G401 (cell line): ENCODE data around the gene CDH16. TPM values are rescaled to one million over a fixed set of nuclear protein-coding genes. Genes with fewer than 3 reads are reported as not detected.
"Not testable (repeated sequence)": the region's sequence is repeated elsewhere in the genome, so short reads cannot be mapped to it uniquely, and the experiment has no call there.

ENCODE experiments used
- DNase-seq: peaks from one replicate; pipeline ENCODE4 v3.0.0-alpha.2; 2015; ENCODE audit warnings: low spot score
- in situ Hi-C: cut with HindIII; loops from 2 replicates; pipeline ENCODE4 v1.10.0; 2016; ENCODE audit warnings: low sequenced_read_pairs, mixed read lengths
- total RNA-seq: library from RNA; depleted of rRNA; stranded (reverse); fragments of >200 nt; shearing (Covaris generic); gene quantifications from 2 replicates; pipeline ENCODE4 v1.2.3, GENCODE V29; 2014

CDH16 gene
- total RNA-seq, 1 experiment from 2014 or later: not detected

DNA sequence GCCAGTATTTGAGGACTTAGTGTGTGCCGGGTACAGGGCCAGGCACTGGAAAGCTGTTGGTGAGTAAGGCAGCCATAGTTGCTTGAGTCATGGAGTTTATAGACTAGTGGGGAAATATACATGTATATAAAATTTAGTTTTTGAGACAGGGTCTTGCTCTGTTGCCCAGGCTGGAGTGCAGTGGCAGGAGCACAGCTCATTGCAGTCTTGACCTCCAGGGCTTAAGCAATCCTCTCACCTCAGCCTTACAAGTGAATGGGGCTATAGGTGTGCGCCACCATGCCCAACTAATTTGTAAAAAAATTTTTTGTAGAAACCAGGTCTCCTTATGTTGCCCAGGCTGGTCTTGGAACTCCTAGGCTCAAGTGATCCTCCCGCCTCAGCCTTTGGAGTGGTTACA is 36.0 kb downstream of the CDH16 start:
- in situ Hi-C loops: no loop called here
- no peak for DNase-seq

DNA sequence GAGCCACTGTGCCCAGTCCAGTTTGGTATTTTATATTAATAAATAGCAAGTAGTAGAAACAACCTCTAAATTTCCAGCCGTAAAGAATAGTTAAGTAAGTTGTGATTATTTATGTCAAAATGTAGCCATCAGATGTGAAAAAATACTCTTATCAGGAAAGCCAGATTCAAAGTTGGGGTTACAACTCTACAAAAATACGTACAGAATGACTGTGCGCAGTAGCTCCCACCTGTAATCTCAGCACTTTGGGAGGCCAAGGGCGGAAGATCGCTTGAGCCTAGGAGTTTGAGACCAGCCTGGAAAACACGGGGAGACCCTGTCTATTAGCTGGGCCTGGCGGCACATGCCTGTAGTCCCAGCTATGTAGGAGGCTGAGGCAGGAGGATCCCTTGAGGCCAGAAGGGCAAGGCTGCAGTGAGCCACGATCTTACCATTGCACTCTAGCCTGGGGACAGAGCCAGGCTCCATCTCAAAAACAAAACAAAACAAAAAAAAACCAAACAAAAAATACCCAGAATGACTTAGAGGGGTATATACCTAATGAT is 36.6 kb downstream of the CDH16 start:
- DNase-seq: no peak
- in situ Hi-C loops: no loop called here

DNA sequence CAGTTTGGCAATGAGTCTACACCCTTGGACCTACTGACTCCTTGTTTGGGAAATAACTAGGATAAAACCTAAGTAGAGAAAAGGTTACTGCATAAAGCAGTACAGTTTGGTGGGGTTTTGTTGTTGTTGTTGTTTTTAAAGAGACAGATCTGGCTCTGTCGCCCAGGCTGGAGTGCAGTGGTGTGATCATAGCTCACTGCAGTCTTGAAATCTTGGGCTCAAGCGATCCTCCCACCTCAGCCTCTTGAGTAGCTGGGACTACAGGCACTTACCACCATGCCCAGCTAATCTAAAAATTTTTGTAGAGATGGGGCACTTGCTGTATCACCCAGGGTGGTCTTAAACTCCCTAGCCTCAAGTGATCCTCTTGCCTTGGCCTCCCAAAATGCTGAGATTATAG is 37.1 kb downstream of the CDH16 start:
- in situ Hi-C loops: no loop called here
- DNase-seq: no peak

DNA sequence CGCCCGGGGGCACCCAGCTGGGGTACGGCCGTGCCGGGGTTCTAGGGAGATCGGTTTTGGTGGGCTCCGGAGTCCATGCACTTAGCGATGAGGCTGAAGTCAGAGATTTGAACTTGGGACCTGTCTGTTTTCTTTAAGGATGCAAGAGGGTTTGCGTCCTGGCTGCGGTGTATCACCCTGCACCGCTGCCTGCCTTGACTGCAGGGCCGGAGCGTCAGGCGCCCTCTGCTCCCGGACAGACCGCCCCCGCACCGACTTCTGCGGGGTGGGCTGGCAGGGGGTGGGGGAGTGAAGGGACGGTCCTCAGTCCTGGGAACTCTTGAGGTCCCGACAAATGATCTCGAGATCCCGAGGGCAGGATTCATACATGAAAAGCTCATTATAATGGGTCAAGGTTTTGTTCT is 37.7 kb downstream of the CDH16 start:
- no peak for DNase-seq
- in situ Hi-C loops: no loop called here

GRCh38 chr16:66880288-66881013 is 38.2 kb downstream of the CDH16 start, which contains the start of gene PDP2:
Gene PDP2 (plus strand): TSS chr16:66880515. CDS start chr16:66884285, 3,770 bp downstream.
- in situ Hi-C loops: no loop called here
- DNase-seq: peak; percentile 98

DNA sequence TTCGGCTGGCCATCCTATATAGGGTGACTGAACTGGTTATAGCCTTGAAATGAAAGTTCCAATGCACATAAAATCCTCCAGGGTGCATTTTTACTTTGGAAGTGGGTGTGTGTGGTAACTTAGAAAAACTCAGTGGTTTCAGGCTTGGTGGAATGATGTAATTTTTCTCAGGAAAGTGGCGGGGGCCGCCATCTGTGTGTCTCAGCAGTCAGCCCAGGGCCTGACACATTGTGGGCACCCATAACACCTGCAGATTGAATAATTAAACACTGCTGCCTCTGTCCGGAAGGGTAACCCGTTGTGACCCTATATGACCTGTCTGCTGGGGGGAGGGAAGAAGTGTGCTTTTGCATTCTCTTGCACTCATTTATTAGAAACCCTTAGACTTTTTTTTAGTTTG is 40.6 kb downstream of the CDH16 start:
- in situ Hi-C loops: no loop called here
- no peak for DNase-seq

DNA sequence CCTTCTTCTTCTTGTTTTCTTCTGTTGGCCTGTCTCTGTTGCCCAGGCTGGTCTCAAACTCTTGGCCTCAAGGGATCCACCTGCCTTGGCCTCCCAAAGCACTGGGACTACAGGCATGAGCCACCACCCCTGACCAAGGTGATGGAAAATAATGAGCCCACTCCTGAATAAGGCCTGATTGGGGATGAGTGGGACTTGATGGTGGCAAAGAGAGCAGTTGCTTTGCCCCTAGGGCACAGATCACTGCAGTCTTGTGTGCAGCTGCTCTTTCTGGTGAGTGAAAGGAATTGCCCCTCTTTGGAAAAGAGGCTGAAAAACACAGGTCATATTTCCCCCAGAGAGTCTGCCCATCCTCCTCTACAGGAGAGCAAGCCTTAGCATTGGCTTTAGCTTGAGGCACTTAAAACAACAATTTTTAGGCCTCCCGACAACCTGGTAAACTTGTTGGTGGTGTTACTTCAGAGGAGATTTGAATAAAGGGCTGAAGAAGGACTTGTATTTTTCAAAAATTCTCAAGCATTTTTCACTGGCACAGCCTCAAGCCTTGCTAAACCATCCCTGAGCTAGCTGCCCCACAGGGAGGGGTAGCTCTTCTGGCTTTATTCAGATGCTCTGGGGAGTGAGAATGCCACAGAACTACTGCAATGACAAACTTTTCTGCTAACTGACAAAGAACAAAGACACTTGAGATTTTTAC is 44.5 kb downstream of the CDH16 start:
- no peak for DNase-seq
- in situ Hi-C loops: no loop called here

DNA sequence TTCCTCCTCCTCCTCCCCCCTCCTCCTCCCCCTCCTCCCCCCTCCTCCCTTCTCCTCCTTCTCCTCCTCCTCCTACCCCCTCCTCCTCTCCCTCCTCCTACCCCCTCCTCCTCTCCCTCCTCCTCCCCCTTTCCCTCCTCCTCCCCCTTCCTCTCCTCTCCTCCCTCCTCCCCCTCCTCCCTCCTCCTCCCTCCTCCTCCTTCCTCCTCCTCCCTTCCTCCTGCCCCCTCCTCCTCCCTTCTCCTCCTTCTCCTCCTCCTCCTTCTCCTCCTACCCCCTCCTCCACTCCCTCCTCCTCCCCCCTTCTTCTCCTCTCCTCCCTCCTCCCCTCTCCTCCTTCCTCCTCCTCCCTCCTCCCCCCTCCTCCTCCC is 45.0 kb downstream of the CDH16 start:
- in situ Hi-C loops: no loop called here
- no peak for DNase-seq

- DNase-seq: peak; percentile 85
- in situ Hi-C loops: no loop called here
These were observed 45.6 kb downstream of the CDH16 start for GRCh38 chr16:66872943-66873684.

GRCh38 chr16:66872559-66872942 is 46.1 kb downstream of the CDH16 start:
- in situ Hi-C loops: no loop called here
- peak; percentile 28 for DNase-seq

- no peak for DNase-seq
- in situ Hi-C loops: no loop called here
These were observed 46.8 kb downstream of the CDH16 start for GRCh38 chr16:66871840-66872239.

DNA sequence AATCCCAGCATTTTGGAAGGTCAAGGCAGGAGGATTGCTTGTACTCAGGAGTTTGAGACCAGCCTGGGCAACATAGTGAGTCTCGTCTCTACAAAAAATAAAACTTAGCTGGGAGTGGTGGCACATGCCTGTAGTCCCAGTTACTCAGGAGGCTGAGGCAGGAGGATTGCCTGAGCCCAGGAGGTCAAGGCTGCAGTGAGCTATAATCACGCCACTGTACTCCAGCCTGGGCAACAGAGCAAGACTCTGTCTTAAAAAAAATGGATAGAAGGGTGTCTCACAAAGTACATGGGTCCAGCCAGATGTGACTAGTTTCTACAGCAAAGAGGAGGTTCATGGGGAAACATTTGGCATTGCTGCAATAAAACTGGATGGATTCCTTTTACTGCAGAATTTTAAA is 47.3 kb downstream of the CDH16 start:
- in situ Hi-C loops, DNase-seq: not testable (repeated sequence)

DNA sequence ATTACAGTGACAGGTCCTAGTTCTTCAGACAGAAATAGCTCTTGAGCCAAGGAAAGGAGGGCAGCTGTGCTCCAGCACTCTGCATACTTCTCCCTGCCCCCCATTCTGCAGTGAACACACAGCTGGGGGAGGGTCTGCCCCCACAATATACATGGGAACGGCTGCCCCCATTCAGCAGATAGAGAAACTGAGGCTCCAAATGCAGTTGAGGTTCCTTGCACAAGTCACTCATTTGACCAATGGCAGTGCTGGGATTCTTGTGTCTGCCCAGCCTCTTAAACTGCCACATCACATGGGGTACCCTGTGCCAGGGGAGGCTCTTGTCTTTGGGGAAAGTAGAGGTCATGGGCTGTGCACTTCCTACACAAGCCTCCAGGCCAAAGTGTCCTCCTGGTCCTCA is 49.3 kb downstream of the CDH16 start:
- in situ Hi-C loops: no loop called here
- DNase-seq: no peak

- in situ Hi-C loops: no loop called here
- no peak for DNase-seq
These were observed 55.0 kb downstream of the CDH16 start for GRCh38 chr16:66863707-66864106.

DNA sequence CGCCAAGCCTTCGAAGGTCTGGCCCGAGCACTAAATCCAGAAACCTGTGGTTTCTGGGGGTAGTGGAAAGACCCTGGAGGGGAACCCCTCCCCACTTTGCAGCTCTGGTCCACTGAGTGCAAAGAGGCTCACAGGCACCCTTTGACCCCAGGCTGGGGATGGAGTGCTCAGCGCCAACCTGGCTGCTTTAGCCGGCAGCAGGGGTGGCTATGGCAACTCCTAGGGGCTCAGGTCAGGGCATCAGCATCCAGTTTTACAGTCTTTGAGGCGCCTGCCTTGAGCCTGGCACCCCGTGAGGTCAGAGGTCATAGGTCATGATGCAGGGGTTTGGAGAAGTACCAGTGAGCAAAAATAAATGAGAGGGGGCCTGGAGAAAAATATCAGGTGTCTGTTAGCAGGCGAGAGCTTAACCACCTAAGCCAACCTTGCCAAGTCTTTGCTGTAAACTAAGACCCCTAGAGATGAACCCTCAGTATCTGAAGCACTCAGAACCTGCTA is 56.6 kb downstream of the CDH16 start:
- DNase-seq: no peak
- in situ Hi-C loops: no loop called here

DNA sequence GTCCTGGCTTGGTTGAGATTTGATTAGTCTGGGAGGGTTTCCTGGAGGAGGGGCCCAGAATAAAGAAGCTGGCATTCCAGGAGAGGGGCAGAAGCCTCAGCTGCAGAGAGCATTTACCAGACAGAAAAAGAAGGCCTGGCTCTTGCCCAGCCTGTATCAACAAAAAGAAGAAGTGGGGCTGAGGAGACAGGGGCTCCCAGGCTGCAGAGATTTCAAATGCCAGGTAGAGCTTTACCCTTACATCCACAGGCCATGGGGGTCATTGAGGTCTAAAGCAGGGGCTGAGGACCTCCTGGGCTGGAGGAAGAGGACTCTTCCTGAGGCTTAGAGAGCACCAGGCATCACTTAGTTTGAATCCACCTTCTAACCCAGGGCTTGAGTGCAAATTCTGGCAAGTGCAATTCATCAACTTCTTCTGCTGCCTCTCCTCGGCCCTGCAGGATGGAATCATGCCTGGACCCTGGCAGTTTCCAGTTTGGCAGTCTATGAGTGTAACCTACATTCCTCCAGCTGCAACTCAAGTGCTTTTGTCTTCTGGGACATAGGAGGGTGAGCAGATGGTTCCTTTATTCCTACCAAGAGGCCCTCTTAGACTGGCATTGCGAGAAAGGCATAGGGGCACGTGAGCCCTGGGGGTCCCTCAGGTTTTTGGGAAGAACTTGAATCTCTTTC is 59.2 kb downstream of the CDH16 start:
- no peak for DNase-seq
- in situ Hi-C loops: no loop called here

GRCh38 chr16:66858740-66859396 is 59.8 kb downstream of the CDH16 start:
- peak; percentile 32 for DNase-seq
- in situ Hi-C loops: no loop called here
